Erythroblast (primary cell): Measurements from ENCODE around the gene KCNK4.
A peak's percentile ranks its signal among the peaks of the same experiment; 100 is the strongest.

Experiments
- DNase-seq, 2 experiments: peaks; one replicate each; lab custom pipeline; 2025; lab: John Stamatoyannopoulos, UW
- GATA1 ChIP-seq: IDR thresholded peaks from 2 replicates; pipeline ENCODE4 v1.6.1; 2011; ENCODE audit warnings: low read depth, mild to moderate bottlenecking, control low read depth, low read length, moderate library complexity
- POLR2A ChIP-seq: IDR thresholded peaks from 2 replicates; pipeline ENCODE4 v1.6.1; 2011; ENCODE audit warnings: mild to moderate bottlenecking, low read length

The KCNK4 gene

GRCh38 chr11:64285885-64286800, 5.0 kb upstream of the KCNK4 start:
- TF ChIP-seq POLR2A (no peak), GATA1 (no peak)
- peak in 1 of 2 experiments; percentile 46 for DNase-seq

GRCh38 chr11:64286801-64287159, 4.3 kb upstream of the KCNK4 start:
- TF ChIP-seq POLR2A (no peak), GATA1 (no peak)
- no peak for DNase-seq

- no peak for DNase-seq
- TF ChIP-seq POLR2A (no peak), GATA1 (no peak)
These were observed 3.3 kb upstream of the KCNK4 start for GRCh38 chr11:64287676-64288352.

DNA sequence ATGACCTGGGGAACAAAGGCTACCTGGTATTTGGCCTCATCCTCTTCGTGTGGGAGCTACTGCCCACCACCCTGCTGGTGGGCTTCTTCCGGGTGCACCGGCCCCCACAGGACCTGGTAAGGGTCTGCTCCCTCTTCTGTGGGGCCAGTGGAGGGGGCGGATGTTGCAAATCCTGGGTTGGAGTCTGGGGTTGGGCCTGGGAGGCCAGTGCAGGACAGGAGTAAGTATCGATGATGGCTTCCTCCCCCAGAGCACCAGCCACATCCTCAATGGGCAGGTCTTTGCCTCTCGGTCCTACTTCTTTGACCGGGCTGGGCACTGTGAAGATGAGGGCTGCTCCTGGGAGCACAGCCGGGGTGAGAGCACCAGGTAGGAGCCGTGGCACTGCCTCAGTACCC, 2.8 kb upstream of the KCNK4 start:
- DNase-seq: no peak
- TF ChIP-seq GATA1 (no peak), POLR2A (no peak)

DNA sequence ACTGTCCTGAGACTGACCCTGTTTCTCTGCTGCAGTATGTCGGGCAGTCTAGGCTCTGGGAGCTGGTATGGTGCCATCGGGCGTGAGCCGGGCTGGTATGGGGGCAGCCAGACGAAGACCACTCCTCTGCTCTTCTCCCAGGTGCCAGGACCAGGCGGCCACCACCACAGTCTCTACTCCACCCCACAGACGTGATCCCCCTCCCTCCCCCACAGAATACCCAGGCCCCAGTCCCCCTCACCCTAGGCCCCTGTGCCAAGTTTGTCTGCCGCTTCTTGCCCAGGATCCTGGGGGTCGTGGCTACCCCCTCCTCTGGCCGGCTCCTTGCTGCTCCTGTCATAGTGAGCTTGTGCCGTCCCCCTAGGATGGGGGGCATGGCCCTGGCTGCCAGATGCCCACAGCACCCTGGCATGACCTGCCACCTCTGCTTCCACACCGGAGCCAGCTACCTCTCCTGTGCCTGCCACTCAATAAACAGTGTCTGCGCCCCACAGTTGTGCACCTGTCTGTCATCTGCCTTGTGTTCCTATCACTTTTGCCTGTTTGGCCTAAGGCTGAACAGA, 2.0 kb upstream of the KCNK4 start:
- no peak for DNase-seq
- no peak for TF ChIP-seq GATA1
- no peak for TF ChIP-seq POLR2A

DNA sequence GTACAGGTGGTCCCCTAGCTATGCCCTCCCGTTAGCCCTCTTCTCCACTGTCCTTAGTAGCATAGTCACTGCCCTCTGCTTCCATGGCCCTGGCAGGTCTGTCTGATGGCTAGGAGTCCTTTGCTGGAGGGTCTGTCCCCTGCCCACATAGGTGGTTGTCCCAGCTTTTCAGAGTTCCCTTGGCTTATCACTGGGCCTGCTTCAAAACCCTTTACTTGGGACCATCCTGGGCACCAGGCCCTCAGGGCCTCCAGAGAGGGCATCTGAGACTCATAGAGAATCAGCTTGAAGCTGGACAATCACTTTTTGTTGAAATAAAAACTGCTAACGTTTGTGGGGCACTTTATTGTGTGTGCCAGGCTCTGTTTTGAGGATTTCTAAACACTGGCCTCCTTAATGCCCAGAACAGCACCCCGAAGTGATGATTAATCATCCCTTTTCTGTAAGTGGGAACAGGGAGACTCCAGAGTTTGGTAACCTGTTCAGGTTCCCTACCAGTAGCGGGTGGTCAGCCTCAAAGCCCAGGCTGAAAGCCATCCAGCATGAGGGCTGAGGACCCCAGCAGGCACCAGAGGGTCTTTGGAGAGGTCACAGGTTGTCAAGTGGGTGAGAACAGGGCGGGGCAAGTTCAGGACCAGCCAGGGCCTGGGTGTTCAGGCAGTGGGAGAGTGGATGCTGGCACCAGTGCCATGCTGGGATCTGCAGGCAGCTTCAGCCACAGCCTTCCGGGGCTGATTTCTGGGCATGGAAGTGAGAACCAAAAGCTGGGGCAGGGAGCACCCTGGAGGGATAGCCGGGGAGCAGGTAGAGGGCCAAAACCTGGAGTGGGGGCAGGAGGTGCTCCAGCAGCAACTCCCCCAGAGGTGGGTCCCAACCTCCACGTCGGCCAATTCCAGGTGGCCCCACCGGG, 495 bp upstream of the KCNK4 start:
- TF ChIP-seq GATA1 (no peak), POLR2A (no peak)
- DNase-seq: no peak

DNA sequence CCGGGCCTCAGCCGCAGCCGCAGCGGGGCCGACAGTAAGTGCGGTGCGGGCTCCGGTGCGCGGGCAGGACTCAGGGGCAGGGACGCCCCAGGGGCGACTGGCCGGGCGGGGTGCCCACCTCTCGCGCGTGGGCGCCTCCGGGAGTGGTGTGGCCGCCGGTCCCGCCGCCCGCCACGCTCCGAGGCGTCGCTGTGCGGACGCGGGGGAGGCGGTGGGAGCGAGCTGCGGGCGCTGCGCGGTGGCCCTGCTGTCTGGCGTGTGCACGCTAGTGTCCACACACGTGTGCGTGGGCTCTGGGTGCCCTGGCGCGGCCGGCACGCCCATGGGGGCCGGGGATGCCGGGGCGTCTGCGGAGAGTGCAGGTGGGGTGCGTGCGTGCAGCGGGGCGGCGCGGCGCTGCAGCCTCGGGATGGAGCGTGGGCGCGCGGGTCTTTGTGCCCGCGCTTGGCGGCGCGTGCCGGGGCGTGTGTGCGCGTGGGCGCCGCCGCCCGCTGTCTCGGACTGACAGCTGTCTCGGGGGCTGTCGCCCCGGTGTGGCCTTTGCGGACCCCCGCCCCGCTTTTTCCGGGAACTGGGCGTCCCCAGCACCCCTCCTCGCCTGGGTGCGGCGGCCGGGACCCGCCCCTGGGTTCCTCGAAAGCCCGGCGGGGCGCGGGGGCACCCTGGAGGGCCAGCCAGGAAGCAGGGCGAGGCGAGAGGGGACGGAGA, 804 bp downstream of the KCNK4 start:
- TF ChIP-seq GATA1: no peak
- TF ChIP-seq POLR2A: no peak
- DNase-seq: no peak

DNA sequence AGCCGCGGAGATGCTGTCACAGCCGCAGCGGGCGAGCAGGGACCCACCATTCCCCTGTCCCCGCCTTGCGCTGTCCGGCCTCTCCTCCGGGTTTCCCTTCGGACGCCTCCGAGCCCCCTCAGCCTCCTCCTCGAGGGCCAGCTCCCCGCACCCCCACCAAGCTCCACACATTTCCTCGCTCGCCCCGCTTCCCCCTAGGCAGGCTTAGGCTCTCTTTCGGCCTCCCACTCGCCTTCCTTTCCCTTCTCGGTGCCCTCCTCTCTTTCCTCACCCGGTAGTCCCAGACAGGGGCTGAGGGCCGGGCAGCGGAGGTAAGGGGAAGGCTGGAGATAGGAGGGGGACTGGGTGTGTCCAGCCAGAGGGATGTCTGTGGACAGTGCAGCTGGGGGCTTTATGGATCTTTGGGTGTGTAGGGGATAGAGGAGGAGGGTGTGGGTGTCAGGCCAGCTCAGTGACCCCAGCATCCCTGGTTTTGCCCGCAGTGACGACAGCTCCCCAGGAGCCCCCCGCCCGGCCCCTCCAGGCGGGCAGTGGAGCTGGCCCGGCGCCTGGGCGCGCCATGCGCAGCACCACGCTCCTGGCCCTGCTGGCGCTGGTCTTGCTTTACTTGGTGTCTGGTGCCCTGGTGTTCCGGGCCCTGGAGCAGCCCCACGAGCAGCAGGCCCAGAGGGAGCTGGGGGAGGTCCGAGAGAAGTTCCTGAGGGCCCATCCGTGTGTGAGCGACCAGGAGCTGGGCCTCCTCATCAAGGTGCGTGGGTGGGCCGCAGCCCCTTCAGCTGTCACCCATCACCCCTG, 1.6 kb downstream of the KCNK4 start:
- DNase-seq: no peak
- TF ChIP-seq GATA1 (no peak), POLR2A (no peak)

- no peak for TF ChIP-seq GATA1
- TF ChIP-seq POLR2A: no peak
- no peak for DNase-seq
These were observed 3.7 kb downstream of the KCNK4 start for GRCh38 chr11:64294774-64295173.

DNA sequence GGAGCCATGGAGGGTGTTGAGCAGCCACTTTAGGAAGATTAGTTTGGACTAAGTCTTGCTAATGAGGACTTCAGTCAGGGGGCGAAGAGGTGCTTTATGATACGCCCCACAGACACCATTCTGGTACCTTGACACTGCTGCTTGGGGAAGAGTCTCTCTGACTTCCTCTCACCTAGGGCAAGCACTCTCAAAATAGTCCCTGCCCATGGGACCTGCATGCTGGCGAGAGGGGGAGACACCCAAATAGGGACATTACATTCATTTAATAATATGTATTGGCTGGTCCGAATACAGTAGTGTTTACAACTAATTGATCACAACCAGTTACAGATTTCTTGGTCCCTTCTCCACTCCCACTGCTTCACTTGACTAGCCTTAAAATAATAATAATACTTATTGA, 4.7 kb downstream of the KCNK4 start:
- no peak for DNase-seq
- TF ChIP-seq POLR2A (no peak), GATA1 (no peak)

GRCh38 chr11:64296236-64296635, 5.1 kb downstream of the KCNK4 start:
- TF ChIP-seq GATA1 (no peak), POLR2A (no peak)
- DNase-seq: no peak
